ENCODE measurements around the gene CCDC167. TPM values are rescaled to one million over a fixed set of nuclear protein-coding genes. Genes with fewer than 3 reads are reported as not detected.
"Not testable (repeated sequence)": the region's sequence is repeated elsewhere in the genome, so short reads cannot be mapped to it uniquely, and the experiment has no call there.

The CCDC167 gene
- total RNA-seq, 4 donors from 2014 or later = 8.7 to 47.6 (median 18.5) TPM; not detected in 1

- no peaks in the 10 kb centered on the region for H3K27me3 ChIP-seq
- H3K4me3 ChIP-seq = no peak overlapping the region
- H3K4me1 ChIP-seq = no peaks in the 10 kb centered on the region
- no peak for DNase-seq
- no peaks in the 10 kb centered on the region for H3K36me3 ChIP-seq
- H3K27ac ChIP-seq = no peak overlapping the region
- intact Hi-C loops (cut with DNase I; ENCODE audit: low total_unique reads) = no loop called here
- H3K9me3 ChIP-seq = no peaks in the 10 kb centered on the region
- TF ChIP-seq CTCF (IDR thresholded peaks at IDR 0.05) = no peak
- no peak for TF ChIP-seq POLR2A (IDR thresholded peaks at IDR 0.05)
These were observed 47.2 kb downstream of the CCDC167 start for GRCh38 chr6:37452522-37452921.

- H3K27ac ChIP-seq = no peak overlapping the region
- no peaks in the 10 kb centered on the region for H3K36me3 ChIP-seq
- DNase-seq = no peak
- intact Hi-C loops (cut with DNase I; ENCODE audit: low total_unique reads) = no loop called here
- no peaks in the 10 kb centered on the region for H3K4me1 ChIP-seq
- no peaks in the 10 kb centered on the region for H3K27me3 ChIP-seq
- no peak overlapping the region for H3K4me3 ChIP-seq
- TF ChIP-seq POLR2A (IDR thresholded peaks at IDR 0.05) (no peak), CTCF (IDR thresholded peaks at IDR 0.05) (no peak)
- H3K9me3 ChIP-seq = no peaks in the 10 kb centered on the region
These were observed 48.1 kb downstream of the CCDC167 start for GRCh38 chr6:37451441-37452193.

GRCh38 chr6:37449984-37450383 lies 49.7 kb downstream of the CCDC167 start:
- no peaks in the 10 kb centered on the region for H3K27me3 ChIP-seq
- H3K36me3 ChIP-seq = no peaks in the 10 kb centered on the region
- H3K4me3 ChIP-seq = no peak overlapping the region
- DNase-seq = no peak
- H3K9me3 ChIP-seq = no peaks in the 10 kb centered on the region
- TF ChIP-seq CTCF (IDR thresholded peaks at IDR 0.05) = no peak
- TF ChIP-seq POLR2A (IDR thresholded peaks at IDR 0.05) = no peak
- intact Hi-C loops (cut with DNase I; ENCODE audit: low total_unique reads) = no loop called here
- no peak overlapping the region for H3K27ac ChIP-seq
- H3K4me1 ChIP-seq = no peaks in the 10 kb centered on the region

- H3K4me1 ChIP-seq; H3K9me3 ChIP-seq; H3K4me3 ChIP-seq; H3K36me3 ChIP-seq; intact Hi-C loops (cut with DNase I; ENCODE audit: low total_unique reads); DNase-seq; H3K27me3 ChIP-seq: not testable (repeated sequence)
- peak overlapping the region in 1 of 2 donors; percentile 63 for H3K27ac ChIP-seq
These were observed 56.5 kb downstream of the CCDC167 start for GRCh38 chr6:37443216-37443542.

- no peak overlapping the region for H3K4me3 ChIP-seq
- no peaks in the 10 kb centered on the region for H3K36me3 ChIP-seq
- peak overlapping the region in 1 of 2 donors; percentile 63 for H3K27ac ChIP-seq
- no peak for DNase-seq
- H3K9me3 ChIP-seq = no peaks in the 10 kb centered on the region
- no peaks in the 10 kb centered on the region for H3K4me1 ChIP-seq
- intact Hi-C loops (cut with DNase I; ENCODE audit: low total_unique reads) = no loop called here
- TF ChIP-seq CTCF (IDR thresholded peaks at IDR 0.05) (no peak), POLR2A (IDR thresholded peaks at IDR 0.05) (no peak)
- H3K27me3 ChIP-seq = no peaks in the 10 kb centered on the region
These were observed 57.1 kb downstream of the CCDC167 start for GRCh38 chr6:37442416-37443215.

Measured in uterus (tissue), 4 donors.